Neural progenitor cell (in vitro differentiated cells): ENCODE results near the gene PTX4.

Source experiments
- CTCF ChIP-seq: fragments of 200-600 bp; sonication (generic); IDR thresholded peaks from 2 replicates; pipeline ENCODE4 v1.5.1; 2017; ENCODE audit warnings: antibody characterized with exemption, mild to moderate bottlenecking
- EZH2 ChIP-seq: fragments of 200-600 bp; sonication (generic); IDR thresholded peaks from 2 replicates; pipeline ENCODE4 v1.6.1; 2017; ENCODE audit warnings: antibody characterized with exemption, mild to moderate bottlenecking, moderate library complexity

GRCh38 chr16:1452530-1452929 is 36.2 kb downstream of the PTX4 start:
- no peak for TF ChIP-seq CTCF
- no peak for TF ChIP-seq EZH2
